PC-9 (cell line): ENCODE results near the gene PDIA4.

Experiments used
- CTCF ChIP-seq: fragments of 200-600 bp; sonication (generic); conservative IDR thresholded peaks from 2 replicates; pipeline ENCODE4 v1.6.1; 2017; ENCODE audit warnings: mixed run types, antibody characterized with exemption, mild to moderate bottlenecking, moderate library complexity
- EZH2 ChIP-seq: fragments of 200-600 bp; sonication (generic); IDR thresholded peaks from 2 replicates; pipeline ENCODE4 v1.8.0; 2017; ENCODE audit warnings: antibody characterized with exemption, low read depth

- TF ChIP-seq CTCF (no peak), EZH2 (no peak)
Measured at GRCh38 chr7:148987751-148988512, 40.4 kb downstream of the PDIA4 start.
